OCI-LY1 (cell line): ENCODE results near the gene TMEM121.

Experiments
- H2AFZ ChIP-seq: fragments of 200-600 bp; sonication (generic), shearing (Covaris generic); 2 replicates; pipeline ENCODE4 v1.6.0; 2014; ENCODE audit warnings: antibody characterized with exemption, mild to moderate bottlenecking, low read length
- H3F3A ChIP-seq: fragments of 200-600 bp; sonication (generic), shearing (Covaris generic); 2 replicates; pipeline ENCODE4 v1.6.0; 2014; ENCODE audit warnings: mild to moderate bottlenecking, antibody characterized with exemption, low read length, moderate library complexity; ENCODE audit not compliant: insufficient read depth
- H3K27ac ChIP-seq: fragments of 200-600 bp; sonication (generic); 2 replicates; pipeline ENCODE4 v1.5.1; 2014; ENCODE audit warnings: low read length, mixed run types, mild to moderate bottlenecking, low read depth; ENCODE audit not compliant: poor library complexity, severe bottlenecking
- H3K27me3 ChIP-seq: fragments of 200-600 bp; sonication (generic); 2 replicates; pipeline ENCODE4 v1.6.0; 2014; ENCODE audit warnings: antibody characterized with exemption, mild to moderate bottlenecking, low read length, moderate library complexity; ENCODE audit not compliant: insufficient read depth
- H3K36me3 ChIP-seq: fragments of 200-600 bp; sonication (generic); 2 replicates; pipeline ENCODE4 v1.6.1; 2014; ENCODE audit warnings: mild to moderate bottlenecking, antibody characterized with exemption, low read length, moderate library complexity, mixed read lengths; ENCODE audit not compliant: insufficient read depth
- H3K4me1 ChIP-seq: fragments of 200-600 bp; sonication (generic); 2 replicates; pipeline ENCODE4 v1.5.1; 2014; ENCODE audit warnings: mild to moderate bottlenecking, low read length, moderate library complexity; ENCODE audit not compliant: insufficient read depth, severe bottlenecking
- H3K4me2 ChIP-seq: fragments of 200-600 bp; sonication (generic), shearing (Covaris generic); 2 replicates; pipeline ENCODE4 v1.6.1; 2014; ENCODE audit warnings: low read length
- H3K4me3 ChIP-seq: fragments of 200-600 bp; sonication (generic); 2 replicates; pipeline ENCODE4 v1.5.1; 2014; ENCODE audit warnings: low read length, low read depth, mild to moderate bottlenecking, mixed read lengths; ENCODE audit not compliant: poor library complexity, severe bottlenecking
- H3K79me2 ChIP-seq: fragments of 200-600 bp; shearing (Covaris generic); 2 replicates; pipeline ENCODE4 v1.6.1; 2016; ENCODE audit warnings: mixed run types, low read length, mixed read lengths; ENCODE audit not compliant: insufficient read depth
- H3K9ac ChIP-seq: fragments of 200-600 bp; sonication (generic), shearing (Covaris generic); 2 replicates; pipeline ENCODE4 v1.6.1; 2014; ENCODE audit warnings: mild to moderate bottlenecking, low read length, mixed read lengths
- H3K9me2 ChIP-seq: fragments of 200-600 bp; sonication (generic), shearing (Covaris generic); 2 replicates; pipeline ENCODE4 v1.6.1; 2014; ENCODE audit warnings: low read depth, mild to moderate bottlenecking, low read length, mixed read lengths
- H3K9me3 ChIP-seq: fragments of 200-600 bp; shearing (Covaris generic); 2 replicates; pipeline ENCODE4 v1.6.1; 2014; ENCODE audit warnings: low read length, mixed read lengths
- H4K20me1 ChIP-seq: fragments of 200-600 bp; sonication (generic), shearing (Covaris generic); 2 replicates; pipeline ENCODE4 v1.6.0; 2016; ENCODE audit warnings: mild to moderate bottlenecking, low read length; ENCODE audit not compliant: insufficient read depth
- CTCF ChIP-seq: fragments of 200-600 bp; sonication (generic), shearing (Covaris generic); IDR thresholded peaks from 2 replicates; pipeline ENCODE4 v1.5.1; 2017; ENCODE audit warnings: mild to moderate bottlenecking, antibody characterized with exemption, low read length, moderate library complexity, mixed read lengths
- EZH2 ChIP-seq: fragments of 200-600 bp; sonication (generic), shearing (Covaris generic); IDR thresholded peaks from 2 replicates; pipeline ENCODE4 v1.8.0; 2017; ENCODE audit warnings: borderline replicate concordance, mixed run types, mild to moderate bottlenecking, antibody characterized with exemption, low read length, moderate library complexity, mixed read lengths

The TMEM121 gene

GRCh38 chr14:105547741-105548169 lies 21.4 kb downstream of the TMEM121 start:
- H3K79me2 ChIP-seq, result no peaks in the 10 kb centered on the region
- H3K27ac ChIP-seq, result no peak overlapping the region
- TF ChIP-seq EZH2 (no peak), CTCF (no peak)
- no peak overlapping the region for H3K4me3 ChIP-seq
- no peak overlapping the region for H3K4me2 ChIP-seq
- no peaks in the 10 kb centered on the region for H3K9me2 ChIP-seq
- H3K4me1 ChIP-seq, result no peaks in the 10 kb centered on the region
- H4K20me1 ChIP-seq, result no peaks in the 10 kb centered on the region
- H3K9ac ChIP-seq, result no peak overlapping the region
- peaks cover 25% of the 10 kb centered on the region; the same call in 1 of the 2 replicates for H3K27me3 ChIP-seq
- H2AFZ ChIP-seq, result no peak overlapping the region
- H3K9me3 ChIP-seq, result peaks cover 16% of the 10 kb centered on the region
- no peaks in the 10 kb centered on the region for H3F3A ChIP-seq
- peaks cover 7% of the 10 kb centered on the region; the same call in 1 of the 2 replicates for H3K36me3 ChIP-seq

- H3K36me3 ChIP-seq, result no peaks in the 10 kb centered on the region; the same call in 1 of the 2 replicates
- no peaks in the 10 kb centered on the region for H3F3A ChIP-seq
- no peak for TF ChIP-seq EZH2
- no peak for TF ChIP-seq CTCF
- H4K20me1 ChIP-seq, result no peaks in the 10 kb centered on the region
- no peak overlapping the region for H3K4me3 ChIP-seq
- no peak overlapping the region for H3K9ac ChIP-seq
- peaks cover 4% of the 10 kb centered on the region; the same call in 1 of the 2 replicates for H3K9me3 ChIP-seq
- H2AFZ ChIP-seq, result no peak overlapping the region
- H3K27me3 ChIP-seq, result peaks cover 13% of the 10 kb centered on the region; the same call in 1 of the 2 replicates
- no peak overlapping the region for H3K4me2 ChIP-seq
- no peak overlapping the region for H3K27ac ChIP-seq
- H3K9me2 ChIP-seq, result no peaks in the 10 kb centered on the region
- no peaks in the 10 kb centered on the region for H3K4me1 ChIP-seq
- H3K79me2 ChIP-seq, result no peaks in the 10 kb centered on the region
Observed at GRCh38 chr14:105549481-105549880, 23.1 kb downstream of the TMEM121 start.

DNA sequence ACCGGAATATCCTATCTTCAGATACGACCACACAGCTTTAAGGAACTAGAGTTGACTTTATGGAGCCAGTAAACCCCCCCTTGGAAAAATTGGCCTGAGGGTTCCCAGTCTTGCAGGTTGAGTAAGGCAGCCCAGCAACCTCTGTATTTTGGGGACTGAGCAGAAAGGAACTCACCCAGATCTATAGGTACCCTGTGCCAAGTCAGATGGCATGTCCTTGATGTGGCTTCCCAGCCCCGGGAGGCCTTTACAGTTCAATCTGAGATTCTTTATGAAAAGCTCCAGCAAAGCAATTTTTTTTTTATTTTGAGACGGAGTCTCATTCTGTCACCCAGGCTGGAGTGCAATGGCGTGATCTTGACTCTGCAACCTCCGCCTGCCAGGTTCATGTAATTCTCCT lies 27.6 kb downstream of the TMEM121 start:
- H3K4me2 ChIP-seq, result no peak overlapping the region

More for the DNA sequence above, 27.6 kb downstream of the TMEM121 start:
- no peak overlapping the region for H3K9ac ChIP-seq
- H2AFZ ChIP-seq, result no peak overlapping the region
- H3K9me2 ChIP-seq, result no peaks in the 10 kb centered on the region
- no peaks in the 10 kb centered on the region; the same call in 1 of the 2 replicates for H3K36me3 ChIP-seq
- no peak overlapping the region for H3K27ac ChIP-seq
- H3K4me1 ChIP-seq, result peaks cover 16% of the 10 kb centered on the region
- no peaks in the 10 kb centered on the region for H4K20me1 ChIP-seq
- H3K79me2 ChIP-seq, result no peaks in the 10 kb centered on the region
- H3F3A ChIP-seq, result no peaks in the 10 kb centered on the region
- no peak for TF ChIP-seq CTCF
- no peak for TF ChIP-seq EZH2
- H3K27me3 ChIP-seq, result peaks cover 13% of the 10 kb centered on the region; the same call in 1 of the 2 replicates
- peaks cover 2% of the 10 kb centered on the region; the same call in 1 of the 2 replicates for H3K9me3 ChIP-seq
- no peak overlapping the region for H3K4me3 ChIP-seq
